Measurements from ENCODE around the gene TMEM192. TPM values are rescaled to one million over a fixed set of nuclear protein-coding genes. Genes with fewer than 3 reads are reported as not detected.

Gene TMEM192
- total RNA-seq, 1 donor from 2014 or later, result 17.6 TPM

DNA sequence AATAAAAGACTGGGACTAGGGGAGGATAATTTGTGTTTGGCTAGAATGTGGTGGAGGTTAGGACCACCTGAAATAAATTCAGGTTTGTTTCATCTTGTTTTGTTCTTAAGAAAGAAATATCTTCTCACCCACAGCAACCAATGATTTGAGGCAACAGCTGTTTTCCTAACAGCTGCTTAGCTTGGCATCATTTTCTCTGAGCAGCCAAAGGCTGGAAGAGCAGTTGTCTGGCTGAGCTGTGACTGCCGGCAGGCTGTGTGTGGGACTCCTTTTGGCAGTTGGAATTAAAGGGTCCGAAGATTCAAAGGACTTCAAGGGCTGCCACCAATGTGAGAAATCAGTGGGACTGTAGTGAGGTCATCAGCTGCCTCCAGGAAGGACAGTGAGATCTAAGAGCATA lies 54.0 kb downstream of the TMEM192 start:
- TF ChIP-seq, protein P1, sequence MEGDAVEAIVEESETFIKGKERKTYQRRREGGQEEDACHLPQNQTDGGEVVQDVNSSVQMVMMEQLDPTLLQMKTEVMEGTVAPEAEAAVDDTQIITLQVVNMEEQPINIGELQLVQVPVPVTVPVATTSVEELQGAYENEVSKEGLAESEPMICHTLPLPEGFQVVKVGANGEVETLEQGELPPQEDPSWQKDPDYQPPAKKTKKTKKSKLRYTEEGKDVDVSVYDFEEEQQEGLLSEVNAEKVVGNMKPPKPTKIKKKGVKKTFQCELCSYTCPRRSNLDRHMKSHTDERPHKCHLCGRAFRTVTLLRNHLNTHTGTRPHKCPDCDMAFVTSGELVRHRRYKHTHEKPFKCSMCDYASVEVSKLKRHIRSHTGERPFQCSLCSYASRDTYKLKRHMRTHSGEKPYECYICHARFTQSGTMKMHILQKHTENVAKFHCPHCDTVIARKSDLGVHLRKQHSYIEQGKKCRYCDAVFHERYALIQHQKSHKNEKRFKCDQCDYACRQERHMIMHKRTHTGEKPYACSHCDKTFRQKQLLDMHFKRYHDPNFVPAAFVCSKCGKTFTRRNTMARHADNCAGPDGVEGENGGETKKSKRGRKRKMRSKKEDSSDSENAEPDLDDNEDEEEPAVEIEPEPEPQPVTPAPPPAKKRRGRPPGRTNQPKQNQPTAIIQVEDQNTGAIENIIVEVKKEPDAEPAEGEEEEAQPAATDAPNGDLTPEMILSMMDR (IDR thresholded peaks at IDR 0.05), result no peak
- Mint-ChIP-seq H3K4me3 (ENCODE audit: unreplicated experiment) (no peak overlapping the region), H3K27ac (ENCODE audit: unreplicated experiment) (no peak overlapping the region), H3K4me1 (ENCODE audit: unreplicated experiment) (no peaks in the 10 kb centered on the region), H3K36me3 (ENCODE audit: unreplicated experiment) (no peaks in the 10 kb centered on the region), H3K9me3 (ENCODE audit: unreplicated experiment) (no peaks in the 10 kb centered on the region), H3K27me3 (ENCODE audit: unreplicated experiment) (peaks cover 11% of the 10 kb centered on the region)
- no peak for DNase-seq (ENCODE audit: extremely low spot score, unreplicated experiment)

DNA sequence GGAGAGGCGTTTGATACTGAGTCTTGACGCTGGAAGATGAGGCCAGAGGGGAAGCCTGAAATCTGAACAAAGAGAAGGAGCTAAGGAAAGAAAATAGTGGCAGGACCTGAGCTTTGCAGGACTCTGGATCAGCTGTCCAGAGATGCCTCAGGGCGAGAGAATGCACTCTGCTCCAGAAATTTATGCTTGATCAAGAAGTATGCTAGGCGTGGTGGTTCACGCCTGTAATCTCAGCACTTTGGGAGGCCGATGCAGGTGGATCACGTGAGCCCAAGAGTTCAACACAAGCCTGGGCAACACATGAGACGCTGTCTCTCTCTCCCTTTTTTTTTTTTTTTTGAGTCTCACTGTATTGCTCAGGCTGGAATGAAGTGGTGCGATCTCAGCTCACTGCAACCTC lies 57.1 kb downstream of the TMEM192 start:
- peaks cover 20% of the 10 kb centered on the region for H3K27me3 Mint-ChIP-seq (ENCODE audit: unreplicated experiment)
- H3K4me1 Mint-ChIP-seq (ENCODE audit: unreplicated experiment), result no peaks in the 10 kb centered on the region
- no peaks in the 10 kb centered on the region for H3K36me3 Mint-ChIP-seq (ENCODE audit: unreplicated experiment)
- H3K9me3 Mint-ChIP-seq (ENCODE audit: unreplicated experiment), result no peaks in the 10 kb centered on the region
- H3K4me3 Mint-ChIP-seq (ENCODE audit: unreplicated experiment), result no peak overlapping the region
- no peak overlapping the region for H3K27ac Mint-ChIP-seq (ENCODE audit: unreplicated experiment)
- TF ChIP-seq, protein P1 (IDR thresholded peaks at IDR 0.05), result no peak
- DNase-seq (ENCODE audit: extremely low spot score, unreplicated experiment), result no peak

DNA sequence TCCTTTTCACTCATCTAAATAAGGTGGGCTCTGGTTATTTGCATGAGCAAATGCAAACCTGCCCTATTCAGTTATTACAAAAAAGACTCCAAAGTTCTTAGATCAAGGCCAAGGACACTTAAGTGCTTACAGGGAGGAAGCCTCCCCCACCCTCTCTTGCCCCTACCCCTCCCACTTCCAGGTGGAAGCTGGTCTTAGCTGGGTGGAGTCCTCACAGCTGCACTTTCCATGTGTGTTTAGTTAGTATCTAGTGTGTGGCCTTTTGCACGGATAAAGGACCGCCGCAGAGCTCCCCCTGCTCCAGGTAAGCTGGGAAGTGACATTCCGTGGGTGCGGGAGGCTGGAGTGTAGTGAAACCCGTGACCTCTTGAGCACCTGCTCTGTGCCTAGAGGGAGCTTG lies 59.0 kb downstream of the TMEM192 start, which contains the start of gene TRIM75:
TSS of gene TRIM75 (plus strand) at position 222 of the 400 bp plus-strand sequence. CDS start 5,282 bp downstream, outside the sequence.
- H3K36me3 Mint-ChIP-seq (ENCODE audit: unreplicated experiment), result no peaks in the 10 kb centered on the region
- TF ChIP-seq, protein P1 (IDR thresholded peaks at IDR 0.05), result no peak
- DNase-seq (ENCODE audit: extremely low spot score, unreplicated experiment), result no peak
- no peaks in the 10 kb centered on the region for H3K9me3 Mint-ChIP-seq (ENCODE audit: unreplicated experiment)
- no peak within 1 kb of the TSS for H3K4me3 Mint-ChIP-seq (ENCODE audit: unreplicated experiment)
- H3K27me3 Mint-ChIP-seq (ENCODE audit: unreplicated experiment), result peaks cover 17% of the 10 kb centered on the region
- no peak within 1 kb of the TSS for H3K27ac Mint-ChIP-seq (ENCODE audit: unreplicated experiment)
- H3K4me1 Mint-ChIP-seq (ENCODE audit: unreplicated experiment), result no peaks in the 10 kb centered on the region

DNA sequence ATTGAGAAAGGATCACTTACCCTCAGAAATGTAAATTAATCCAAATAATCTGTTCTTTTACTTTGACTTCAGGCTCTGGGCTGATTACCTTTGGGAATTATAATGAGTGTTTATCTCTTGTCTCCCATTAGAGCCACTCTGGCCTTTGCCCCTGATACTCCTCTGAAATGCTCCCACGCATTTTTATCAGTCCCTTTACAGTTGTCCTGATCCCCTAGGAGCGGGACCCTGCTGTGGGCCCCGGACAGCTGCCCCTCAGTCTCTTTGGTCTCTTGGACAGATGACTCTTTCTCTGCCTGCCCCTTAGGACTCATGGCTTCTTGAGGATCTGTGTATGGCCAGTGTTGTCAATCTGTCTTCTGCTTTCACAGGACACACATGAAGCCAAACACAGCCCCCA lies 60.0 kb downstream of the TMEM192 start:
- DNase-seq (ENCODE audit: extremely low spot score, unreplicated experiment), result no peak
- Mint-ChIP-seq H3K36me3 (ENCODE audit: unreplicated experiment) (no peaks in the 10 kb centered on the region), H3K9me3 (ENCODE audit: unreplicated experiment) (no peaks in the 10 kb centered on the region), H3K27me3 (ENCODE audit: unreplicated experiment) (peaks cover 11% of the 10 kb centered on the region), H3K4me1 (ENCODE audit: unreplicated experiment) (no peaks in the 10 kb centered on the region), H3K27ac (ENCODE audit: unreplicated experiment) (no peak overlapping the region), H3K4me3 (ENCODE audit: unreplicated experiment) (no peak overlapping the region)
- TF ChIP-seq, protein P1 (IDR thresholded peaks at IDR 0.05), result no peak

DNA sequence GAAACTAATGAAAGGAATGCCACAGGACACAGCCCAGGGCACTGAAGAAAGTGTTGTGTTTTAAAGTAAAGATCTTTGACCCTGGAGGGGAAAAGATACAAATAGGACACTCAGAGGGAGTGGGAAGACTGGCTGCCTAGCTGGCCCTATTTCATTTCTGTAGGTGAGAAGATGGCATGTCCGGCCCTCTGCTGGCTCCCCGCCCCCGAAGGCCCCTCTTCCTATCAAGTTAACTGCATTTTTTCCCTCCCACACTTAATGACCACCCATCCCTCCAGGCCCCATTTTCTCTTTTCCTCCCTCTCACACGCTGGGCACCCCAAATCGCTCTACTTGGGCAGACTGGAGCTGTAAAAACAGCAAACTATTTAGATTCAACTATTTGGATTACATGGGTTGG lies 64.5 kb downstream of the TMEM192 start:
- TF ChIP-seq, protein P1 (IDR thresholded peaks at IDR 0.05), result no peak
- Mint-ChIP-seq H3K27ac (ENCODE audit: unreplicated experiment) (no peak overlapping the region), H3K9me3 (ENCODE audit: unreplicated experiment) (no peaks in the 10 kb centered on the region), H3K4me3 (ENCODE audit: unreplicated experiment) (no peak overlapping the region), H3K27me3 (ENCODE audit: unreplicated experiment) (peaks cover 8% of the 10 kb centered on the region), H3K36me3 (ENCODE audit: unreplicated experiment) (no peaks in the 10 kb centered on the region), H3K4me1 (ENCODE audit: unreplicated experiment) (no peaks in the 10 kb centered on the region)
- no peak for DNase-seq (ENCODE audit: extremely low spot score, unreplicated experiment)

Measured in osteocyte (in vitro differentiated cells).